DMS114 treated with DMSO at 0.1 percent for 48 hours (cell line): ENCODE results near the gene DUSP9.

Experiments used
- DNase-seq: peaks from one replicate; lab custom pipeline; 2025; ENCODE audit not compliant: unreplicated experiment; lab: John Stamatoyannopoulos, UW

DUSP9 gene

GRCh38 chrX:153635788-153636668 lies 11.0 kb upstream of the DUSP9 start:
- DNase-seq: no peak

GRCh38 chrX:153636716-153637115 lies 10.3 kb upstream of the DUSP9 start:
- no peak for DNase-seq

GRCh38 chrX:153637121-153638040 lies 9.6 kb upstream of the DUSP9 start:
- no peak for DNase-seq

- no peak for DNase-seq
These were observed 9.0 kb upstream of the DUSP9 start for GRCh38 chrX:153638041-153638371.

GRCh38 chrX:153638436-153639176 lies 8.4 kb upstream of the DUSP9 start:
- DNase-seq: no peak

GRCh38 chrX:153639177-153640044 lies 7.6 kb upstream of the DUSP9 start:
- DNase-seq: no peak

- DNase-seq: no peak
These were observed 6.8 kb upstream of the DUSP9 start for GRCh38 chrX:153640045-153640686.

- no peak for DNase-seq
These were observed 6.0 kb upstream of the DUSP9 start for GRCh38 chrX:153640736-153641575.

GRCh38 chrX:153641627-153642026 lies 5.4 kb upstream of the DUSP9 start:
- no peak for DNase-seq

GRCh38 chrX:153642051-153642654 lies 4.8 kb upstream of the DUSP9 start:
- no peak for DNase-seq

GRCh38 chrX:153642655-153643430 lies 4.2 kb upstream of the DUSP9 start:
- DNase-seq: no peak

- DNase-seq: no peak
These were observed 3.3 kb upstream of the DUSP9 start for GRCh38 chrX:153643431-153644351.

GRCh38 chrX:153644356-153645125 lies 2.5 kb upstream of the DUSP9 start:
- no peak for DNase-seq

GRCh38 chrX:153645151-153645550 lies 1.9 kb upstream of the DUSP9 start:
- DNase-seq: no peak

- no peak for DNase-seq
These were observed 998 bp upstream of the DUSP9 start for GRCh38 chrX:153645921-153646488.
